ENCODE data around the gene MBD1. TPM values are rescaled to one million over a fixed set of nuclear protein-coding genes. Genes with fewer than 3 reads are reported as not detected.
"Not testable (repeated sequence)": the region's sequence is repeated elsewhere in the genome, so short reads cannot be mapped to it uniquely, and the experiment has no call there.

MBD1 gene
- total RNA-seq, 1 experiment from 2014 or later = 18.1 TPM

GRCh38 chr18:50273203-50274043 is 7.9 kb downstream of the MBD1 start:
- no peak for DNase-seq (ENCODE audit: low spot score)

- no peak for DNase-seq (ENCODE audit: low spot score)
These were observed 8.8 kb downstream of the MBD1 start for GRCh38 chr18:50272568-50272967.

- DNase-seq (ENCODE audit: low spot score) = no peak
These were observed 13.1 kb downstream of the MBD1 start for GRCh38 chr18:50268022-50268747.

GRCh38 chr18:50266248-50266704 is 15.0 kb downstream of the MBD1 start, which contains the start of gene CFAP53:
CFAP53 (minus strand) TSS chr18:50266495; CDS start chr18:50266404, 91 bp downstream.
- peak; percentile 71 for DNase-seq (ENCODE audit: low spot score)

GRCh38 chr18:50262977-50263376 is 18.3 kb downstream of the MBD1 start:
- no peak for DNase-seq (ENCODE audit: low spot score)

GRCh38 chr18:50250935-50251334 is 30.4 kb downstream of the MBD1 start:
- DNase-seq (ENCODE audit: low spot score) = no peak

GRCh38 chr18:50249576-50249975 is 31.7 kb downstream of the MBD1 start:
- DNase-seq (ENCODE audit: low spot score) = no peak

- no peak for DNase-seq (ENCODE audit: low spot score)
These were observed 33.8 kb downstream of the MBD1 start for GRCh38 chr18:50247561-50247960.

GRCh38 chr18:50241768-50242167 is 39.6 kb downstream of the MBD1 start:
- not testable (repeated sequence) for DNase-seq (ENCODE audit: low spot score)

GRCh38 chr18:50240080-50240563 is 41.2 kb downstream of the MBD1 start:
- DNase-seq (ENCODE audit: low spot score) = peak; percentile 39

GRCh38 chr18:50232419-50232818 is 48.9 kb downstream of the MBD1 start:
- DNase-seq (ENCODE audit: low spot score) = no peak

- no peak for DNase-seq (ENCODE audit: low spot score)
These were observed 49.7 kb downstream of the MBD1 start for GRCh38 chr18:50231621-50232020.

GRCh38 chr18:50220249-50220648 is 61.1 kb downstream of the MBD1 start:
- DNase-seq (ENCODE audit: low spot score) = not testable (repeated sequence)

Other genes with a start within 250 kb of the MBD1 start
- gene MYO5B, start 86.4 kb downstream of the MBD1 start, total RNA-seq (2014; rRNA removed; shearing (Covaris generic)) = 25.8 and 29.5 TPM in 2 replicates
- 0.24 and 0.86 TPM in 2 replicates for gene CFAP53, start 15.0 kb downstream of the MBD1 start, total RNA-seq (2014; rRNA removed; shearing (Covaris generic))
- gene CXXC1, start 6.2 kb upstream of the MBD1 start, total RNA-seq (2014; rRNA removed; shearing (Covaris generic)) = 11.4 and 19.4 TPM in 2 replicates
- 21.8 and 35.1 TPM in 2 replicates for gene SKA1, start 93.5 kb upstream of the MBD1 start, total RNA-seq (2014; rRNA removed; shearing (Covaris generic))

Data from A172 (cell line).